ENCODE results near the gene SIK3. TPM values are rescaled to one million over a fixed set of nuclear protein-coding genes. Genes with fewer than 3 reads are reported as not detected.

SIK3 gene
- total RNA-seq, 2 donors from 2014 or later, result 26.7 to 28.0 TPM

DNA sequence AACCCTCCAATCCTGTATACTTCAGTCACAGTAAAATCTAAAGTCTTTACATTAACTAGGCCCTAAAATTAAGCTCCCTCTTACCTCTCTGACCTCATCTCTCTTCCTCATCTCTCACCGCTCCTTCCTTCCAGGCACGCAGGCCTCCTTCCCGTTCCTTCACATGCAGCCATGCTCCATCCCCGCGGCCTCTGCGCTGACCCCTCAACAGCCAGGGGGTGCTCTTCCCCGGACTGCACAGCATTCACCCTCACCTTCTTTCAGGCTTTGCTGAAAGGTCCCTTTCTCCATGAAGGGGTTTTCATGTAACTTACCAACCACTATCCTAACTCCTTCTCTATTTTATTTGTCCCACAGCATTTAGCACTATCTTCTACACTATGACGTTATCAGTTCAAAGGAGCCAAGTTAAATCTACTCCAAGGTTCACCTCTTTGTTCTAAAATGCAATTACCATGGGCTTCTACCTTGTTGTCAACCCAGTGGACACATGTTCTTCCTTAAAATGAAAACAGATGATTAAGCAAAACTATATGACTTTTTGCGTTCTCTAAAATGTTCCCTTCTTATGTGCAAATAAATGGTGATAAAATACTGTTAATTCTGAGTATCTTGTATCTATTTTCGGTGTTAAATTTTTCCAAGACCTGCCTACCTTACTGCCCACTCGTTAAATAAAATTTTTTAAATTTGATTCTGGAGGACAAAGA is 203.0 kb downstream of the SIK3 start:
- intact Hi-C loops (cut with DNase I), result no loop called here
- DNase-seq, result no peak
- Histone ChIP-seq H3K4me1 (no peaks in the 10 kb centered on the region), H3K36me3 (no peaks in the 10 kb centered on the region), H3K4me3 (no peak overlapping the region), H3K27me3 (no peaks in the 10 kb centered on the region), H3K27ac (no peak overlapping the region), H3K9ac (ENCODE audit: low read depth in 2 of 2, low read length in 2 of 2) (no peak overlapping the region), H3K9me3 (no peaks in the 10 kb centered on the region)
- no peak for TF ChIP-seq CTCF (IDR thresholded peaks at IDR 0.05)

DNA sequence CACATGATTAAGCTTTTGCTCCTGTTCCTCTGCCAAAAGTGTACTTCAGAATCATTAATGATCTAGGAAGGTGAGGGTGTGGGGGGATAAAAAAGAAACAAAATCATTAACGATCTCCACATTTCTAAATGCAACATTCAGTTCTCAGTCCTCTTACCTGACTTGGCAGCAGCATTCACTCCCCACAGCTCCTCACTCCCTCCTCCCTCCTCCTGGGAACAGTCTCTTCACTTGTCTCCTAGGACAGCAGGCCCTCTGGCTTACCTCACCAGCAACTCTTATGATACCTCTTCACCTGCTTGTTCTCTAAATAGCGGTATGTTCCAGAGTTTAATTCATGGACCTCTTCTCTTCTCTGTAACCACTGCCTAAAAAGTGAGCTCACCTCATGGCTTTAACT is 204.3 kb downstream of the SIK3 start:
- Histone ChIP-seq H3K9ac (ENCODE audit: low read depth in 2 of 2, low read length in 2 of 2) (no peak overlapping the region), H3K4me3 (no peak overlapping the region), H3K4me1 (no peaks in the 10 kb centered on the region), H3K9me3 (no peaks in the 10 kb centered on the region), H3K27ac (no peak overlapping the region), H3K36me3 (no peaks in the 10 kb centered on the region), H3K27me3 (no peaks in the 10 kb centered on the region)
- intact Hi-C loops (cut with DNase I), result no loop called here
- DNase-seq, result no peak
- TF ChIP-seq CTCF (IDR thresholded peaks at IDR 0.05), result no peak

DNA sequence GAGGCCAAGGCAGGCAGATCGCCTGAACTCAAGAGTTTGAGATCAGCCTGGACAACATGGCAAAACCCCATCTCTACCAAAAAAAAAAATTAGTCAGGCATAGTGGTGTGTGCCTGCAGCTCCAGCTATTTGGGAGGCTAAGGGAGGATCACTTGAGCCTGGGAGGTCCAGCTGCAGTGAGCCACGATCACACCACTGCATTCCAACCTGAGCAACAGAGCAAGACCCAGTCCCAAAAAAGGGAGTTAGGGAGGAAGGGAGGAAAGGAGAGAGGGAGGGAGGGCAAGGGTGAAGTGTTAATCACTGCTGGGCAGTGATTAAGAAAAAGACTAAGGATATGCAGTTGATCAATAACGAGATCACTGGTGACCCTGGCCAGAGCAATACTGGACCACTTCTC is 204.8 kb downstream of the SIK3 start:
- no peaks in the 10 kb centered on the region for H3K36me3 ChIP-seq
- no peaks in the 10 kb centered on the region for H3K4me1 ChIP-seq
- H3K27ac ChIP-seq, result no peak overlapping the region
- H3K27me3 ChIP-seq, result no peaks in the 10 kb centered on the region
- H3K9ac ChIP-seq (ENCODE audit: low read depth in 2 of 2, low read length in 2 of 2), result no peak overlapping the region
- no peak for TF ChIP-seq CTCF (IDR thresholded peaks at IDR 0.05)
- H3K9me3 ChIP-seq, result no peaks in the 10 kb centered on the region
- H3K4me3 ChIP-seq, result no peak overlapping the region
- DNase-seq, result no peak
- intact Hi-C loops (cut with DNase I), result no loop called here

DNA sequence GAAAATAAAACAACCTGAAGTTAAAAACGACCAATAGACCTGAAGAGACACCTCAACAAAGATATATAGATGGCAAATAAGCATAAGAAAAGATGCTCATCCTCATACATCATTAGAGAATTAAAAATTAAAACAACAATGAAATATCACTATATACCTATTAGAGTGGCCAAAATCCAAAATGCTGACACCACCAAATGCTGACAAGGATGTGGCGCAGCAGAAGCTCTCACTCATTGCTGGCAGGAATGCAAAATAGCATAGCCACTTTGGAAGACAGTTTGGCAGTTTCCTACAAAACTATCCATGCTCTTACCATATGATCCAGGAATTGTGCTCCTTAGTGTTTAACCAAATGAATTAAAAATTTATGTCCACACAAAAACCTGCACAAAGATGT is 205.9 kb downstream of the SIK3 start:
- Histone ChIP-seq H3K27ac (no peak overlapping the region), H3K4me1 (no peaks in the 10 kb centered on the region), H3K9ac (ENCODE audit: low read depth in 2 of 2, low read length in 2 of 2) (no peak overlapping the region), H3K9me3 (no peaks in the 10 kb centered on the region), H3K4me3 (no peak overlapping the region), H3K27me3 (no peaks in the 10 kb centered on the region), H3K36me3 (no peaks in the 10 kb centered on the region)
- intact Hi-C loops (cut with DNase I), result no loop called here
- no peak for DNase-seq
- TF ChIP-seq CTCF (IDR thresholded peaks at IDR 0.05), result no peak

GRCh38 chr11:116891746-116892145 is 206.5 kb downstream of the SIK3 start:
- TF ChIP-seq CTCF (IDR thresholded peaks at IDR 0.05), result no peak
- Histone ChIP-seq H3K36me3 (no peaks in the 10 kb centered on the region), H3K27ac (no peak overlapping the region), H3K9me3 (no peaks in the 10 kb centered on the region), H3K9ac (ENCODE audit: low read depth in 2 of 2, low read length in 2 of 2) (no peak overlapping the region), H3K4me1 (no peaks in the 10 kb centered on the region), H3K4me3 (no peak overlapping the region), H3K27me3 (no peaks in the 10 kb centered on the region)
- no peak for DNase-seq
- intact Hi-C loops (cut with DNase I), result no loop called here
